ENCODE data around the gene KCNQ1. TPM values are rescaled to one million over a fixed set of nuclear protein-coding genes. Genes with fewer than 3 reads are reported as not detected.

KCNQ1 gene
- total RNA-seq, 1 experiment from 2014 or later, result 2.3 TPM

DNA sequence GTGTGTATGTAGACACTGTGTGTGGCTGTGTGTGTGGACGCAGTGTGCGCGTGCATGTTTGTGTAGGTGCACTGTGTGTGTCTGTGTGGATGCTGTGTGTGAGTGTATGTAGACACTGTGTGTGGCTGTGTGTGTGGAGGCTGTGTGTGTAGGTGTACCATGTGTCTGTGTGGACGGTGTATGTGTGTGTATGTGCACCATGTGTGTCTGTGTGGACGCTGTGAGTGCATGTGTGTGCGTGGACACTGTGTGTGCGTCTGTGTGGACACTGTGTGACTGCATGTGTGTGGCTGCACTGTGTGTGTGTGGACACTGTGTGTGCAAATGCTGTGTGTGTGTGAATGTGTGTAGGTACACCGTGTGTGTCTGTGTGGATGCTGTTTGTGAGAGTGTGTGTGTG lies 10.8 kb upstream of the KCNQ1 start:
- Histone ChIP-seq H3K79me2 (ENCODE audit: insufficient read depth, low read length) (no peaks in the 10 kb centered on the region), H3K27ac (ENCODE audit: insufficient read length, low read depth, low read length) (no peak overlapping the region), H2BK15ac (ENCODE audit: low read depth, low read length) (no peak overlapping the region), H3K4ac (ENCODE audit: low read depth, low read length) (no peak overlapping the region), H4K91ac (ENCODE audit: insufficient read length, low read depth, low read length) (no peak overlapping the region), H3K4me2 (ENCODE audit: insufficient read depth, insufficient read length, low read length) (no peak overlapping the region), H3K4me1 (ENCODE audit: insufficient read depth, low read length) (no peaks in the 10 kb centered on the region), H3K79me1 (ENCODE audit: insufficient read depth, low read depth, low read length, poor library complexity, severe bottlenecking) (no peaks in the 10 kb centered on the region), H3T11ph (ENCODE audit: low read length) (no peak overlapping the region), H2AK5ac (ENCODE audit: insufficient read length, low read length) (no peak overlapping the region), H3K9me3 (ENCODE audit: control insufficient read depth, low read depth, low read length) (no peaks in the 10 kb centered on the region), H2BK5ac (ENCODE audit: insufficient read length, low read length) (no peak overlapping the region), H3K56ac (ENCODE audit: insufficient read length, low read depth, low read length) (no peak overlapping the region), H3K14ac (ENCODE audit: insufficient read depth, low read length) (no peak overlapping the region), H3K23ac (ENCODE audit: insufficient read length, low read depth, low read length) (no peak overlapping the region), H3K27me3 (ENCODE audit: insufficient read depth, low read length) (no peaks in the 10 kb centered on the region; the same call in 1 of the 2 replicates), H4K5ac (ENCODE audit: insufficient read length, low read depth, low read length) (no peak overlapping the region), H4K8ac (replicated peaks; ENCODE audit: insufficient read length, low read depth, low read length) (no peak overlapping the region), H2BK120ac (ENCODE audit: low read depth, low read length, poor library complexity, severe bottlenecking) (no peak overlapping the region), H2BK20ac (ENCODE audit: low read depth, low read length, poor library complexity, severe bottlenecking) (no peak overlapping the region), H2AFZ (ENCODE audit: low read length) (no peak overlapping the region), H2BK12ac (ENCODE audit: insufficient read length, low read depth, low read length) (no peak overlapping the region), H4K20me1 (ENCODE audit: control insufficient read depth, insufficient read depth, insufficient read length) (no peaks in the 10 kb centered on the region), H3K9ac (ENCODE audit: extremely low read depth, insufficient read length, low read length) (no peak overlapping the region), H3K18ac (ENCODE audit: insufficient read length, low read depth, low read length) (no peak overlapping the region), H3K23me2 (ENCODE audit: insufficient read length, low read depth, low read length, poor library complexity, severe bottlenecking) (no peaks in the 10 kb centered on the region)
- Mint-ChIP-seq H3K27ac (no peak overlapping the region), H3K9me3 (no peaks in the 10 kb centered on the region; a peak in 1 of 5 replicates), H3K4me3 (no peak overlapping the region), H3K27me3 (ENCODE audit: low read depth) (peaks cover 37% of the 10 kb centered on the region), H3K4me1 (no peaks in the 10 kb centered on the region), H3K36me3 (ENCODE audit: insufficient read depth in 1 of 3, low read depth in 3 of 3) (no peaks in the 10 kb centered on the region)
- DNase-seq, result no peak
- TF ChIP-seq, protein P1, sequence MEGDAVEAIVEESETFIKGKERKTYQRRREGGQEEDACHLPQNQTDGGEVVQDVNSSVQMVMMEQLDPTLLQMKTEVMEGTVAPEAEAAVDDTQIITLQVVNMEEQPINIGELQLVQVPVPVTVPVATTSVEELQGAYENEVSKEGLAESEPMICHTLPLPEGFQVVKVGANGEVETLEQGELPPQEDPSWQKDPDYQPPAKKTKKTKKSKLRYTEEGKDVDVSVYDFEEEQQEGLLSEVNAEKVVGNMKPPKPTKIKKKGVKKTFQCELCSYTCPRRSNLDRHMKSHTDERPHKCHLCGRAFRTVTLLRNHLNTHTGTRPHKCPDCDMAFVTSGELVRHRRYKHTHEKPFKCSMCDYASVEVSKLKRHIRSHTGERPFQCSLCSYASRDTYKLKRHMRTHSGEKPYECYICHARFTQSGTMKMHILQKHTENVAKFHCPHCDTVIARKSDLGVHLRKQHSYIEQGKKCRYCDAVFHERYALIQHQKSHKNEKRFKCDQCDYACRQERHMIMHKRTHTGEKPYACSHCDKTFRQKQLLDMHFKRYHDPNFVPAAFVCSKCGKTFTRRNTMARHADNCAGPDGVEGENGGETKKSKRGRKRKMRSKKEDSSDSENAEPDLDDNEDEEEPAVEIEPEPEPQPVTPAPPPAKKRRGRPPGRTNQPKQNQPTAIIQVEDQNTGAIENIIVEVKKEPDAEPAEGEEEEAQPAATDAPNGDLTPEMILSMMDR (conservative IDR thresholded peaks at IDR 0.05), result no peak
- no CpG with 5 or more reads among the region's 8 CpGs for WGBS (ENCODE audit: extremely low coverage, insufficient read length, low lambda C conversion rate)

All from H9 (cell line).